ENCODE data around the gene RPS8. TPM values are rescaled to one million over a fixed set of nuclear protein-coding genes. Genes with fewer than 3 reads are reported as not detected.

RPS8 gene
- total RNA-seq, 4 donors from 2014 or later: 505 to 1,630 (median 1,282) TPM

DNA sequence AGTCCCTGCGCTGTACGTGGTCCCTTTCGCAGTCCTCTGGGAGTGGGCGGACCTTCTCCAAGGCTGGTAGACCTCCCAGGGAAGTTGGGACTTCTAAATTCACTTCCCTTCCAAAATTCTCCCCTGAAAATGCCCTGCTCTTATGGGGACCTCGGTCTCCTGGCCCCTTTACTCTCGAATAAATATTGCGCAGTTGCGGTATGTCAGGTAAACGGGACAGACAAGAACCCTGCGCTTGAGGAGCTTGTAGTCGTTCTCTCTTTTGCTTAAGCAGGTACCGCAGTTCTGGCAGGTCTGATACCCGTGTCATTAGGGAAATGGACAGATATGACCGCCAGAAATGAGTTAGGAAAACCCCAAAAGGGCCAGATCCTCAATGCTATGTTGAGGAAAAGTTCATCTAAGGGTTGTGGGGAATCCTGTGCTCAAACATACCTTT lies 35.1 kb upstream of the RPS8 start:
- H3K27me3 ChIP-seq: no peaks in the 10 kb centered on the region
- peaks cover 6 to 10% (median 8%) of the 10 kb centered on the region in 4 donors for H3K4me1 ChIP-seq
- intact Hi-C loops (cut with DNase I; ENCODE audit: low total_unique reads) (no loop called here), in situ Hi-C loops (cut with MboI; ENCODE audit: low pct_ligation_motif_present in 1 of 4, low pct_unique_long_range_greater_than_20kb in 1 of 4, low sequenced_read_pairs in 3 of 4) (no loop called here)
- DNase-seq: no peak
- 0 to 3% methylated on average over 2 to 14 of the region's 14 CpGs for WGBS, 2 donors (ENCODE audit: low coverage in 1 of 2)
- H3K4me3 ChIP-seq: peak overlapping the region in 3 of 4 donors; percentile 44 to 62 (median 47)
- no peak for TF ChIP-seq POLR2A (IDR thresholded peaks at IDR 0.05)
- TF ChIP-seq CTCF (IDR thresholded peaks at IDR 0.05): no peak
- no peak for TF ChIP-seq POLR2AphosphoS5 (IDR thresholded peaks at IDR 0.05)
- TF ChIP-seq EP300 (IDR thresholded peaks at IDR 0.05; ENCODE audit: low read depth): no peak
- peak overlapping the region; percentile 86 to 91 (median 91) for H3K27ac ChIP-seq
- no peaks in the 10 kb centered on the region for H3K36me3 ChIP-seq
- H3K9me3 ChIP-seq: no peaks in the 10 kb centered on the region

GRCh38 chr1:44743211-44743610 lies 32.1 kb upstream of the RPS8 start:
- Histone ChIP-seq H3K4me3 (no peak overlapping the region), H3K27ac (no peak overlapping the region), H3K4me1 (peaks cover 6 to 10% (median 8%) of the 10 kb centered on the region in 4 donors), H3K27me3 (no peaks in the 10 kb centered on the region), H3K9me3 (no peaks in the 10 kb centered on the region), H3K36me3 (no peaks in the 10 kb centered on the region)
- in situ Hi-C loops (cut with MboI; ENCODE audit: low pct_ligation_motif_present in 1 of 4, low pct_unique_long_range_greater_than_20kb in 1 of 4, low sequenced_read_pairs in 3 of 4): no loop called here
- DNase-seq: no peak
- TF ChIP-seq EP300 (IDR thresholded peaks at IDR 0.05; ENCODE audit: low read depth) (no peak), CTCF (IDR thresholded peaks at IDR 0.05) (no peak), POLR2A (IDR thresholded peaks at IDR 0.05) (no peak), POLR2AphosphoS5 (IDR thresholded peaks at IDR 0.05) (no peak)
- WGBS, 2 donors (ENCODE audit: low coverage in 1 of 2): 70% methylated on average over 1 of the region's 1 CpG; no CpG with 5 or more reads in 1 of the 2 donors
- intact Hi-C loops (cut with DNase I; ENCODE audit: low total_unique reads): no loop called here

- no peaks in the 10 kb centered on the region for H3K36me3 ChIP-seq
- H3K9me3 ChIP-seq: no peaks in the 10 kb centered on the region
- WGBS, 2 donors (ENCODE audit: low coverage in 1 of 2): 95% methylated on average over 3 of the region's 3 CpGs; no CpG with 5 or more reads in 1 of the 2 donors
- no peak overlapping the region for H3K4me3 ChIP-seq
- no peaks in the 10 kb centered on the region for H3K27me3 ChIP-seq
- no peak for DNase-seq
- no peak overlapping the region for H3K27ac ChIP-seq
- in situ Hi-C loops (cut with MboI; ENCODE audit: low pct_ligation_motif_present in 1 of 4, low pct_unique_long_range_greater_than_20kb in 1 of 4, low sequenced_read_pairs in 3 of 4) (no loop called here), intact Hi-C loops (cut with DNase I; ENCODE audit: low total_unique reads) (no loop called here)
- no peak for TF ChIP-seq EP300 (IDR thresholded peaks at IDR 0.05; ENCODE audit: low read depth)
- TF ChIP-seq CTCF (IDR thresholded peaks at IDR 0.05): no peak
- TF ChIP-seq POLR2A (IDR thresholded peaks at IDR 0.05): no peak
- no peak for TF ChIP-seq POLR2AphosphoS5 (IDR thresholded peaks at IDR 0.05)
- H3K4me1 ChIP-seq: no peaks in the 10 kb centered on the region
Observed at GRCh38 chr1:44747878-44748277, 27.5 kb upstream of the RPS8 start.

GRCh38 chr1:44757420-44757819 lies 17.9 kb upstream of the RPS8 start:
- intact Hi-C loops (cut with DNase I; ENCODE audit: low total_unique reads): no loop called here
- Histone ChIP-seq H3K4me3 (no peak overlapping the region), H3K4me1 (no peaks in the 10 kb centered on the region), H3K27ac (no peak overlapping the region), H3K36me3 (no peaks in the 10 kb centered on the region), H3K27me3 (no peaks in the 10 kb centered on the region), H3K9me3 (no peaks in the 10 kb centered on the region)
- TF ChIP-seq POLR2AphosphoS5 (IDR thresholded peaks at IDR 0.05): no peak
- no peak for TF ChIP-seq EP300 (IDR thresholded peaks at IDR 0.05; ENCODE audit: low read depth)
- no peak for TF ChIP-seq POLR2A (IDR thresholded peaks at IDR 0.05)
- no peak for TF ChIP-seq CTCF (IDR thresholded peaks at IDR 0.05)
- DNase-seq: no peak
- 89% methylated on average over 2 of the region's 2 CpGs; no CpG with 5 or more reads in 1 of the 2 donors for WGBS, 2 donors (ENCODE audit: low coverage in 1 of 2)
- in situ Hi-C loops (cut with MboI; ENCODE audit: low pct_ligation_motif_present in 1 of 4, low pct_unique_long_range_greater_than_20kb in 1 of 4, low sequenced_read_pairs in 3 of 4): no loop called here
